HG02678 (cell line): Measurements from ENCODE around the gene MYL12A.
A peak's percentile ranks its signal among the peaks of the same experiment; 100 is the strongest.

ENCODE experiments used
- ATAC-seq: cut with Tn5 transposase; IDR thresholded peaks from one replicate; pipeline ENCODE4 v1.9.1; 2021; ENCODE audit warnings: mild to moderate bottlenecking, moderate library complexity; ENCODE audit not compliant: unreplicated experiment

The MYL12A gene

DNA sequence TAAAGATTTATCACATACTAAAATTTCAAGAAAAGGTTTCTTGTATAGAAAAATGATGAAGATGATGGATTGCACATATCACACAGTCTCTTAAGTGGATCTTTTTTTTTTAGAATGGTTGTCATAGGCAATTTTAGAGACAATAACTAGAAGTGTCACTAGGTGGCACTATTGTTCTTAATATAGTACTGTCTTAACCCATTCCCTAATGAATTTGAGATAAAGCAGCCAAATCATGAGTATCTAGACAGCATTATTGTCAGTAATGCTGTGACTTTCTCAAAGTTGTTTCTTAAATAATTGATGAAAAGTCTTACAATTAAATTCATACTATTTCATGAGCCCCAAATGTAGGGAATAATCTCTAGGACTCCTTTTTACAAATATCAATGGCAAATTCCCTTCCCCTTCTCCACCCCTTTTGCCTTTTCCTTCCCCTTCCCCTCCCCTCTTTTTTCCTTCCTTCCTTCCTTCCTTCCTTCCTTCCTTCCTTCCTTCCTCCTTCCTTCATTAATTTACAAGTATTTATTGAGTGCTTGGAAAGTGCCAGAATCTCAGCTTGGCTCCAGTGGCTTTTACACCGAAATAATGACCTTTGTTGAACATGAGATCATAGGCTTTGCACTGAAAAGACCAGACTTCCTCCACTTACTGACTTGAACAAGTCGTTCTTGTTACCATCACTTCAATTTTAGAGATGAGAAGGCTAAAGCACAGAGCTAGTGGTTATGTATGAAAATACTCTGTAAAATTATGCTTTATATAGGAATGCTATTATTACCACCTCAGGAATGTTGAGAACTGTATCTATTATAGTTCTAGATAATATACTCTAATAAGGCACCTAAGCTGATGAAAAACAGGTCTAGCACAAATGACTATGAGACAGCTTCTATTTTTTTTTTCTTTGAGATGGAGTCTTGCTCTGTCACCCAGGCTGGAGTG lies 34.1 kb downstream of the MYL12A start:
- ATAC-seq = no peak

DNA sequence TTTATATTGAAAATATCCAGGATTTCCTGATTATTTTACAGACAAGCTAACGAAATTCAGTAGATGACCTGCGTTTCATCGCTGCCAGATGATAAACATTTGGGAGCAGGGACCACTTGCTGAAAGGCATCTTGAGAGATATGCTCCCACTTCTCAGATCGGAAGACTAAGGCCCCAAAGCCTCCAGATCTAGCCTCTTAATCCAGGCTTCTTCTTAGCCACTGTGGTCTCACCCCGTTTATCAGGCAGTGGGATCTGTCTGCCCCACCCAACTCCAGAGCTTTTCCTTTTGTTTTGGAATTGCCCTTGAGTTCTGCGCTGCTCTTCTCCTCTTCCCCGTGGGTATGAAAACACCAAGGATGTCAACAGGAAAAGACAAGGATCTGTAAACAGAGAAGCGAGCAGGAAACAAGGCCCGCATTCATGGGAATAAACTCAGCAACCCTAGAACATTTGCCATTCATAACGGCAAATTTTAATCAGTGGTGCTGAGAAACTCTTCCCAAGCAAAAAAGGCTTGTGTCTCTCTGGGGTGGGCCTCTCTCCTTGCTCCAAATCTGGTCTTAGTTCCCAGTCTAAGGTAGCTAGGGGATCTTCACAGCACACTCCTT lies 35.8 kb downstream of the MYL12A start:
- no peak for ATAC-seq

DNA sequence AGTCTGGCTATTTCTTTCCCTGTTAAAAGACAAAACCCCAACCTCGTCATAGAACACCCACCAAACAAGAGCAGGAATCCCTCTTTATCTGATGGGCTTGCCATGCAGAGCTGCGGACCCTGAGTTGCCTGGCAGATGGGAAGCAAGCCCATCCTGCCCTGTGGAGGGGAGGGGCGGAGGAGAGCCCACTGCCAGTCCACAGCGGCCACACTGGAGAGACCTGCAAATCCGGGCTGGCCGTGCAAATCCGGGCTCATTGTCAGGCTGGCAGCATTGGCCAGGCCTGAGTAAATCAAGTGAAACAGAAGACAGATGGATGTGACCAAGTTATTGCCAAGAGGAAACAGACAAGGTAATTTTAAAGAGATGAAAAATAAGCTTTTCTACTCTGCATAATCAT lies 36.3 kb downstream of the MYL12A start:
- no peak for ATAC-seq

DNA sequence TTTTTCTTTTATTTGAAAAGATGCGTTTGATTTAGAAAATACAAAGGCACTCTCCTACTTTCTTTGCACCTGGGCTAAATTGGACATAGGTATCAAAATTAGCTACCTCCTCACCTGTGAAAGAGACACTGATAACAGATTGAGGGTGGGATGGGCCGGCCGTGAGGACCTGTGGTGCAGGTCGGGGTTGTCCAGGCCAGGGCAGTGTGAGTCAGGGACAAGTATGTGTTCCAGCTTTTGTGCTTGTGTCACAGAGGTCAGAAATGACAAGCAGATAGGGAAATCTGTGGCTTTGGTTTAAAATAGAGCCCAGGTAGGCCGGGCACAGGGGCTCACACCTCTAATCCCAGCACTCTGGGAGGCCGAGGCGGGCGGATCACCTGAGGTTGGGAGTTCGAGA lies 36.9 kb downstream of the MYL12A start:
- no peak for ATAC-seq

DNA sequence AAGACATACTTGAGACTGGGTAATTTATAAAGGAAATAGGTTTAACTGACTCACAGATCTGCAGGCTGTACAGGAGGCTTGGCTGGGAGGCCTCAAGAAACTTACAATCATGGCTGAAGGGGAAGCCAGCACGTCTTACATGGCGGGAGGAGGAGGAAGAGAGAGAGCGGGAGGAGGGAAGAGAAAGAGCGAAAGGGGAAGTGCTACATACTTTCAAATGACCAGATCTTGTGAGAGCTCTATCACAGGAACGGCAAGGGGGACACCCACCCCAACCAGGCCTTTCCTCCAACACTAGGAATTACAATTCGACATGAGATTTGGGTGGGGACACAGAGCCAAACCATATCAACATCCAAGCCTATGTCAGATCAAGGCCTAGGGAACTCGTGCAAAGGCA lies 38.6 kb downstream of the MYL12A start:
- ATAC-seq = no peak

DNA sequence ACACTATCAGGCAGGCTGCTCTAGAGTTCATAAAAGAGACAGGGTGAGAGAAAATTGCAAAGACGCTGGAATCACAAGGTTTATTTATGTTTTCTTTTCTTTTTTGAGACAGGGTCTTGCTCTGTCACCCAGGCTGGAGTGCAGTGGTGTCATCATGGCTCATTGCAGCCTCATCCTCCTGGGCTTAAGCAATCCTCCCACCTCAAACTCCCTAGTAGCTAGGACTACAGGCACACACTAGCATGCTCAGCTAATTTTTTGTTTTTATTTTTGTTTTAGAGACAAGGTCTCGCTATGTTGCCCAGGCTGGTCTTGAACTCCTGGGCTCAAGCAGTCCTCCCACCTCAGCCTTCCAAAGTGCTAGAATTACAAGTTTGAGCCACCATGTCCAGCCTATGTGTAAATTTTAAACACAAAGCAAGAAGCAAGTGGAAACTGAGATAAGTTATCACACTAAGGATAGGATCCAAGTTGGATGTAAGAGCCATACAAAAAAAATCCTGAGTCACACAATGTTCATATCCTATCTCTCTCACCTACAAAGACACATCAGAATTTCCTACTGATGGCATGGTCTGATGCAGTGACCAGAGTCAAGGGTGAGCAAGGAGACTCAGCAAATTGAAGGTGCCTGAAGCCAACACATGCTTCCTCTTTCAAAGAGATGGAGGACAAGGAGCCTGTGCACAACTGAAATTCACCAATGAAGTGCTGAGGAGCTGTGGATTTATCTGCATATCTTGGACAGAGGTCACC lies 45.8 kb downstream of the MYL12A start:
- ATAC-seq = no peak

DNA sequence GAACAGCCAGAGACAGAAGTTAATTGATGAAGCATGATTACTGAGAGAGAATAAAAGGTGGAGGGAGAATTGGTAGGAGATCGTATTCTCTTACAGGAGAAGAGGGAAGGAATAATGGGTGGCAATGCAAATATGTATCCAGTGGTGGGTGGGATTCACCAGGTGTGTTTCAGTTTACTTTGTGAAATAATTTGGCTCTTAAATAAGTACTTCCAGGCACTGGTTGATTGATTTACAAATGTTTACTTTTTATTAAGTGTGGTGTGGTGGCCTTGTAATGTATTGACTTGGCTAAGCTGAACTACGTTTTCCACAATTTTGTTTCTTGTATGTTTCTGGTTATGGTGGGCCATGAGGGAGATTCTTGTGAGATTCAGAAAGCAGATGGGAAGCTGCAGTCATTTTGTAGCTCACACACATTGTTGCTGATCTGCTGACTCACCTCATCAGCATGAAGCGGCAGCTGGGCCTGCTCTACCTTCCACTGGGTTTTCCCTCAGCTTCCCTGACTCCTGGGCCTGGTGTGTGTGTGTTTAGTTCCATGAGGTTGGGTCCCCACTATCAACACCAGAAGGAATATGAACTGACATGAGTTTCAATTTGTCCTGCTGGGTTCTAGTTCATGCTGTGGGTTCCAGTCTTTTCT lies 47.0 kb downstream of the MYL12A start:
- no peak for ATAC-seq

DNA sequence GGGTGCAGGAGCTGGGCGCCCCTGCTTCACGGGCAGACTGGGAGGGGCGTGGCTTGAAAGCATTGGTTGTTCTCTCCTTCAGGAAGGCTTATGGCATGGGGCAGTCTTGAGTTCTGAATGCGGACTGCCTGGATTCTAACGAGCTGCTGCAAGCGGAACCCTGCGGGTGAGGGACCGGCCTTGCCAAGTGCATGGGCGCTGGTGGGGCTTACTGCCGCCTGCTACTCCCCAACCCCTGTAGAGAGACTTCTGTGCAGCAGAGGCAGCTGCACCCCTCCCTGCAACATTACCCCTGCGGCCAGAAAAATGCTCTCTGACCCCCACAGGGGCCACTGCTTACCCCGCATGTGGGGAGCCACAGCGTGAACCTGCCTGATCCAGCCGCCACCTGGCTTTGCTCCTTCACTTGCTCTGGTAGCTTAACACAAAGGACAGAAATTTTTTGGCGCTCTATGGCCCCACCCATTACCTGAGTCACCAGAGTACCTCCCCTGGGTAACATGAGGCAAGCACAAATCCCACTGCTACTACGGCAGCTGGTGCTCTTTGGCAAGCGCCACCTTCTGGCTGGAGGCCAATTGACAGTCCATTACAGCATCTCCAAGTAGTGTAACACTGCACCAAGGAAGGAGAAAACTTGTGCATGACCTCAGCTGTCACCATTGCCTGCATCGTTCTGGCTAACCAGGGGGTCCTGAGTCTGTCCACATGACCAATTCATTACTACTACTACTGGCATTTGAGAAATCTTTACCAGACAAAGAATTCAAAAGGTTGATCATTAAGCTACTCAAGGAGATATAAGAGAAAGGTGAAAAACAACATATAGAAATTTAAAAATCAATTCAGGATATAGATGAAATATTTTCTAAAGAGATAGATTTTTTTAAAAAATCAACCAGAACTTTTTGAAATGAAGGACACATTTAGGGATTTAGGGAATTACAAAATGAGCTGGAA lies 49.7 kb downstream of the MYL12A start:
- peak; percentile 99 for ATAC-seq

DNA sequence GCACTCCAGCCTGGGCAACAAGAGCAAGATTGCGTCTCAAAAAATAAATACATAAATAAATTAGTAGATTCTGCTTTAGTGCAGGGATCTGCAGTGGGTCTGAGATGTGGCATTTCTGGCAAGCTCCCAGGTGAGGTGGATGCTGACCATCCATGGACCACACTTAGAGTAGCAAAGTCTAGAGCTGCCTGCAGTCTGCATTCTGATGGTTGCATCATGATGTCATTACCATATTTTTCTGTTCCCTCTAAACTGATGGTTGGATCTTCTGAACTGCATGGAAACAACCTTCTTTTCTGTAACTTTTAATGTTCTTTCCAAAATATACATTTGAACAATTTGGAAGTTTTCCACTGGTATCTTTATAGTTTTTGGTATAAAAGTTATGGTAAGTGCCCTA lies 57.2 kb downstream of the MYL12A start:
- no peak for ATAC-seq

DNA sequence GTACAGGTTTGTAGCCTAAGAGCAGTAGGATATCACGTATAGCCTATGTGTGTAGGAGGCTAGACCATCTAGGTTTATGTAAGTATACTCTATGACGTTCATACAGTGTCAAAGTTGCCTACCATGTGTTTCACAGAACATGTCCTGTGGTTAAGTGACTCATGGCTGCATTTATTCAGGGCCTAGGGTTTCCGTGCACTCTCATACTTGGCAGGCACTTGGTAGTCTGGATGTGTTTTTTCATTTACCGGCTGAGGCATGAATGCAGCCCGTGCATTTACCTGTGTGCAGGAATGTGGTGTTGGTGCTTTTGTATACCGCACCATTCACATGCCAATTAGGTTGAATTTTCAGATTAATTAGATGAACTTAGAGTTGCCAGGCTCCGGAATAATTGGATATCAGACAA lies 57.8 kb downstream of the MYL12A start:
- no peak for ATAC-seq
